GM12878 (cell line): ENCODE data around the gene PIGV. TPM values are rescaled to one million over a fixed set of nuclear protein-coding genes. Genes with fewer than 3 reads are reported as not detected.

Experiments
- ATAC-seq: fragments of 200-7000 bp; cut with Tn5 transposase; 3 replicates; pipeline ENCODE4 v1.9.1; 2020; ENCODE audit warnings: mild to moderate bottlenecking, moderate library complexity
- Bru-seq: library from RNA; stranded (reverse); fragments of 400-500 nt; gene quantifications from one replicate; lab custom pipeline; 2021; lab: Mats Ljungman, UMichigan
- BruChase-seq, 2 experiments: library from RNA; stranded (reverse); fragments of 400-500 nt; gene quantifications; one replicate each; lab custom pipeline; 2021; lab: Mats Ljungman, UMichigan
- BruUV-seq: library from RNA; stranded (reverse); fragments of 400-500 nt; replicated peaks from 2 replicates; lab custom pipeline; 2021; lab: Mats Ljungman, UMichigan
- CTCF ChIA-PET: fragments of 300-600 bp; sonication (Branson Sonifier 250); formaldehyde crosslinking; extraction: SDS; loops from one replicate; lab custom pipeline; 2021; ENCODE audit warnings: inconsistent platforms; lab: Yijun Ruan, JAX
- POLR2A ChIA-PET: fragments of 350-600 bp; formaldehyde crosslinking; extraction: SDS; loops from one replicate; lab custom pipeline; 2021; ENCODE audit warnings: inconsistent platforms; lab: Charles Lee
- RAD21 ChIA-PET: fragments of 300-600 bp; sonication (Branson Sonifier 250); formaldehyde crosslinking; loops from one replicate; lab custom pipeline; 2023; ENCODE audit warnings: antibody characterized with exemption; ENCODE audit not compliant: unreplicated experiment; lab: Charles Lee
- SMC1A ChIA-PET: fragments of 300-600 bp; sonication (Branson Sonifier 250); formaldehyde crosslinking; loops from one replicate; lab custom pipeline; 2023; ENCODE audit not compliant: unreplicated experiment, uncharacterized antibody; lab: Charles Lee
- DNase-seq: peaks from one replicate; pipeline ENCODE4 v3.0.0-alpha.2; 2011; ENCODE audit warnings: low read depth, low spot score
- FAIRE-seq: peaks from 3 replicates; lab custom pipeline; 2011; peaks lifted over from hg19 to GRCh38; lab: Jason Lieb, UNC
- H2AFZ ChIP-seq: 2 replicates; pipeline ENCODE4 v1.6.0; 2011; ENCODE audit warnings: low read depth, low read length, control low read depth; ENCODE audit not compliant: control insufficient read depth
- H3K27ac ChIP-seq: 2 replicates; pipeline ENCODE4 v1.5.1; 2011; ENCODE audit warnings: control low read depth; ENCODE audit not compliant: control insufficient read depth, insufficient read depth
- H3K27me3 ChIP-seq, 2 experiments: replicated peaks in 1 of 2; 2 replicates each; pipeline versions ENCODE4 v1.6.0 to v1.6.1; 2011; ENCODE audit warnings: low read length in 1 of 2; ENCODE audit not compliant: control insufficient read depth in 2 of 2, insufficient read depth in 2 of 2
- H3K36me3 ChIP-seq, 2 experiments: 2 replicates each; pipeline ENCODE4 v1.5.1; 2011; ENCODE audit warnings: low read length in 1 of 2; ENCODE audit not compliant: control insufficient read depth in 2 of 2, insufficient read depth in 2 of 2
- H3K4me1 ChIP-seq: 2 replicates; pipeline ENCODE4 v1.6.1; 2011; ENCODE audit warnings: mild to moderate bottlenecking, low read length, moderate library complexity, mixed read lengths; ENCODE audit not compliant: control insufficient read depth, insufficient read depth
- H3K4me2 ChIP-seq: 2 replicates; pipeline ENCODE4 v1.6.0; 2011; ENCODE audit warnings: control low read depth; ENCODE audit not compliant: control insufficient read depth, insufficient read depth
- H3K4me3 ChIP-seq: fragments of 200-600 bp; sonication (generic); 2 replicates; pipeline ENCODE4 v1.5.1; 2016
- H3K79me2 ChIP-seq: 2 replicates; pipeline ENCODE4 v1.6.0; 2011; ENCODE audit warnings: low read length; ENCODE audit not compliant: control insufficient read depth, insufficient read depth
- H3K9ac ChIP-seq: 2 replicates; pipeline ENCODE4 v1.8.0; 2011; ENCODE audit warnings: low read length, control low read depth, mixed read lengths; ENCODE audit not compliant: control insufficient read depth, insufficient read depth
- H3K9me3 ChIP-seq: replicated peaks from 3 replicates; pipeline ENCODE4 v1.5.1; 2011; ENCODE audit warnings: mild to moderate bottlenecking, low read length; ENCODE audit not compliant: control insufficient read depth, insufficient read depth
- H4K20me1 ChIP-seq: 2 replicates; pipeline ENCODE4 v1.6.0; 2011; ENCODE audit not compliant: control insufficient read depth, insufficient read depth
- ASH2L ChIP-seq: fragments of 300-600, 200-600 bp; sonication (generic); IDR thresholded peaks from 2 replicates; pipeline ENCODE4 v1.6.1; 2017; ENCODE audit warnings: low read depth, mild to moderate bottlenecking, borderline replicate concordance
- BACH1 ChIP-seq: fragments of 450-650 bp; IDR thresholded peaks from 2 replicates; pipeline ENCODE4 v1.6.1; 2017; ENCODE audit warnings: mild to moderate bottlenecking, borderline replicate concordance
- DPF2 ChIP-seq: fragments of 450-650 bp; IDR thresholded peaks from 2 replicates; pipeline ENCODE4 v1.6.1; 2017; ENCODE audit warnings: mild to moderate bottlenecking
- NR2C1 ChIP-seq: fragments of 450-650 bp; IDR thresholded peaks from 2 replicates; pipeline ENCODE4 v1.6.1; 2017; ENCODE audit warnings: antibody characterized with exemption, mild to moderate bottlenecking, moderate library complexity
- RELB ChIP-seq: fragments of 450-650 bp; IDR thresholded peaks from 2 replicates; pipeline ENCODE4 v1.6.1; 2017; ENCODE audit warnings: low read depth, mild to moderate bottlenecking, moderate library complexity
- SIX5 ChIP-seq: IDR thresholded peaks from 2 replicates; pipeline ENCODE4 v1.6.1; 2011; ENCODE audit warnings: mild to moderate bottlenecking, low read depth, low read length, moderate library complexity; ENCODE audit not compliant: severe bottlenecking
- TAF1 ChIP-seq: IDR thresholded peaks from 2 replicates; pipeline ENCODE4 v1.6.1; 2011; ENCODE audit warnings: mild to moderate bottlenecking, low read depth, low read length, borderline replicate concordance
- TCF7 ChIP-seq: IDR thresholded peaks from 2 replicates; pipeline ENCODE4 v1.6.1; 2014; ENCODE audit warnings: antibody characterized with exemption, borderline replicate concordance
- ZBTB40 ChIP-seq: fragments of 450-650 bp; IDR thresholded peaks from 2 replicates; pipeline ENCODE4 v1.6.1; 2016; ENCODE audit warnings: mild to moderate bottlenecking, moderate library complexity, borderline replicate concordance
- WGBS: methylation state at CpG from one replicate; pipeline ENCODE4 v1.1.6; 2016; ENCODE audit warnings: low lambda C conversion rate; ENCODE audit not compliant: insufficient replicate concordance, insufficient coverage; ENCODE audit errors: missing lambda C conversion rate; 5-methylcytosine and 5-hydroxymethylcytosine counted together
- in situ Hi-C: fragments of 300-500 bp; cut with MboI; formaldehyde crosslinking; loops from 9 replicates; pipeline ENCODE4 v1.14.3; 2018; ENCODE audit warnings: mixed read lengths
- intact Hi-C: fragments of 100-400 bp; cut with micrococcal nuclease; formaldehyde crosslinking; loops from one replicate; pipeline ENCODE4 v1.14.2; 2022; ENCODE audit not compliant: unreplicated experiment
- long read RNA-seq, 2 experiments: library from polyadenylated mRNA; unstranded; transcript quantifications; one replicate each; pipeline ENCODE4 v2.0.0, GENCODE V29; 2019 to 2020
- polyA minus RNA-seq, 3 experiments: library from RNA; depleted of rRNA, polyadenylated mRNA; stranded (reverse); fragments of >200 nt; gene quantifications; 2 replicates each; pipeline ENCODE4 v1.2.3, GENCODE V29; 2011
- polyA plus RNA-seq, 11 experiments: library from polyadenylated mRNA; depleted of rRNA in 4 of 11; unstranded in 6 of 11; stranded (reverse) in 5 of 11; fragments of >200 nt; fragmentation: Nextera tagmentation in 4 of 11; fragmentation: Illumina TruSeq in 1 of 11; extraction: Ambion mirVana in 4 of 11; extraction: Trizol in 1 of 11; gene quantifications; 1 replicate in 1 of 11; 2 replicates in 10 of 11; pipeline versions ENCODE4 v1.2.1 to v1.2.3, GENCODE V29; 2011 to 2016; ENCODE audit warnings: inconsistent platforms in 2 of 11, missing spikeins in 2 of 11, low read depth in 1 of 11
- total RNA-seq, 4 experiments: library from RNA; depleted of rRNA in 3 of 4; stranded (reverse); fragments of >200 nt in 3 of 4; fragmentation: Illumina TruSeq in 1 of 4; extraction: Trizol in 1 of 4; gene quantifications; 2 replicates each; pipeline versions ENCODE4 v1.2.1 to v1.2.3, GENCODE V29; 2013 to 2021

Gene PIGV
- total RNA-seq (2013; cell fraction: nucleolus; rRNA removed), result 25.1 and 27.4 TPM in 2 replicates
- total RNA-seq (2014; rRNA removed), result 13.5 and 15.4 TPM in 2 replicates
- 10.9 and 11.1 TPM in 2 replicates for total RNA-seq (2014; rRNA removed; fragmentation: Illumina TruSeq; extraction: Trizol)
- 10.4 and 10.7 TPM in 2 replicates for total RNA-seq (2021)
- polyA plus RNA-seq (2011; ENCODE audit: low read depth), result 8.8 TPM
- polyA plus RNA-seq (2011; rRNA removed), result 11.0 and 17.3 TPM in 2 replicates
- polyA plus RNA-seq (2011; cell fraction: cytosol; rRNA removed), result 18.7 and 19.3 TPM in 2 replicates
- polyA plus RNA-seq (2011; cell fraction: nucleus; rRNA removed), result 14.3 and 16.5 TPM in 2 replicates
- polyA plus RNA-seq (2012), result 12.6 and 14.0 TPM in 2 replicates
- 10.4 and 11.2 TPM in 2 replicates for polyA plus RNA-seq (2014; fragmentation: Illumina TruSeq; extraction: Trizol)
- 10 to 100 TPM in 1 of 2 experiments, 1 to 10 TPM in 1; 8.8 to 12.8 TPM for polyA plus RNA-seq (2014; fragmentation: Nextera tagmentation; extraction: Ambion mirVana)
- polyA plus RNA-seq (2014; rRNA removed), result 8.0 and 9.8 TPM in 2 replicates
- 10 to 100 TPM; 15.8 to 18.1 TPM for polyA plus RNA-seq (2016; fragmentation: Nextera tagmentation; extraction: Ambion mirVana)
- 17.5 and 26.6 TPM in 2 replicates for polyA minus RNA-seq (2011; rRNA and poly(A)+ RNA removed)
- polyA minus RNA-seq (2011; cell fraction: cytosol; rRNA and poly(A)+ RNA removed), result 4.3 and 5.8 TPM in 2 replicates
- polyA minus RNA-seq (2011; cell fraction: nucleus; rRNA and poly(A)+ RNA removed), result 11.5 and 19.5 TPM in 2 replicates
- percentile 68 among the genes with signal in this experiment for Bru-seq, nascent RNA
- percentile 71 among the genes with signal in this experiment for BruChase-seq, experiment 1, labeled RNA remaining after a 6-hour chase
- BruChase-seq, experiment 2, labeled RNA remaining after a 2-hour chase, result percentile 71 among the genes with signal in this experiment
- long read RNA-seq, experiment 1, partial matches to known transcripts, result 0 of 7 reads
- long read RNA-seq, experiment 1, other reads (novel, unspliced or antisense), result 7 of 7 reads
- long read RNA-seq, experiment 2, partial matches to known transcripts, result 0 of 38 reads
- long read RNA-seq, experiment 2, other reads (novel, unspliced or antisense), result 35 of 38 reads

- Histone ChIP-seq H3K4me1 (peaks cover 43% of the 10 kb centered on the region), H3K9me3 (no peaks in the 10 kb centered on the region), H4K20me1 (no peaks in the 10 kb centered on the region), H3K4me3 (peak within 1 kb of the TSS; percentile 72), H3K36me3 (no peaks in the 10 kb centered on the region; a peak in 2 of 4 replicates), H3K4me2 (peak within 1 kb of the TSS; percentile 96), H3K9ac (peak within 1 kb of the TSS; percentile 93), H3K27me3 (no peaks in the 10 kb centered on the region), H3K27ac (peak within 1 kb of the TSS; percentile 99), H2AFZ (peak within 1 kb of the TSS; percentile 86), H3K79me2 (peaks cover 23% of the 10 kb centered on the region)
- ATAC-seq, result peak; percentile 78
- ChIA-PET RAD21 (interaction anchor here (0.7 to 6.4 kb wide), 35 partner anchors 11 to 287 kb away, joined by 3 to 262 read pairs (median 9); partner anchors contain the start of gene GPN2), SMC1A (interaction anchor here (0.7 to 9.3 kb wide), 35 partner anchors 9 to 287 kb away, joined by 3 to 268 read pairs (median 7); no protein-coding TSS in a partner anchor), POLR2A (interaction anchor here (0.5 to 5.1 kb wide), 22 partner anchors 9 to 1372 kb away, joined by 3 to 69 read pairs (median 6); partner anchors contain the start of gene ARID1A), CTCF (interaction anchor here (0.8 to 7.6 kb wide), 44 partner anchors 9 to 288 kb away, joined by 3 to 450 read pairs (median 9); no protein-coding TSS in a partner anchor)
- DNase-seq, result no peak
- FAIRE-seq, result no peak
- TSS peak; percentile 60 for BruUV-seq
- in situ Hi-C loops (loop anchor here (5.0 kb wide), 1 partner anchor 181 kb away; no protein-coding TSS in a partner anchor), intact Hi-C loops (loop anchor here (1.0 to 5.0 kb wide), 4 partner anchors 43 to 286 kb away; no protein-coding TSS in a partner anchor)
- 2% methylated on average over 48 of the region's 63 CpGs for WGBS
- peak; percentile 71 for TF ChIP-seq BACH1
- TF ChIP-seq SIX5, result peak; percentile 50
- TF ChIP-seq RELB, result 0 out of 2 replicates have a peak, but pooled peaks have one; percentile 0
- no peak for TF ChIP-seq TCF7
- peak; percentile 89 for TF ChIP-seq DPF2
- TF ChIP-seq ZBTB40, result peak; percentile 79; the same call in 1 of the 2 replicates
- TF ChIP-seq TAF1, result peak; percentile 61; the same call in 1 of the 2 replicates
- TF ChIP-seq NR2C1, result peak; percentile 47; the same call in 1 of the 2 replicates
- peak; percentile 21; the same call in 1 of the 2 replicates for TF ChIP-seq ASH2L
Measured at GRCh38 chr1:26787706-26788514, at the start of gene PIGV. TSS of gene PIGV (plus strand) at chr1:26787950. CDS start at chr1:26790816, 2,866 bp downstream.
